Osteoblast (primary cell): ENCODE results near the gene BSND. TPM values are rescaled to one million over a fixed set of nuclear protein-coding genes. Genes with fewer than 3 reads are reported as not detected.

Experiments
- DNase-seq: peaks from one replicate; pipeline ENCODE4 v3.0.0; 2011; ENCODE audit warnings: low spot score, mixed read lengths; ENCODE audit not compliant: insufficient read length; ENCODE audit errors: missing footprints
- H2AFZ ChIP-seq: 2 replicates; pipeline ENCODE4 v1.6.0; 2011; ENCODE audit warnings: mild to moderate bottlenecking, low read length
- H3K27ac ChIP-seq: 2 replicates; pipeline ENCODE4 v1.5.1; 2011; ENCODE audit warnings: mild to moderate bottlenecking, low read depth, low read length, moderate library complexity
- H3K27me3 ChIP-seq: 2 replicates; pipeline ENCODE4 v1.6.0; 2012; ENCODE audit warnings: mild to moderate bottlenecking, control low read depth, inconsistent platforms, low read length, moderate library complexity; ENCODE audit not compliant: insufficient read depth
- H3K36me3 ChIP-seq: 2 replicates; pipeline ENCODE4 v1.5.1; 2011; ENCODE audit warnings: mild to moderate bottlenecking, low read length, control low read depth, moderate library complexity; ENCODE audit not compliant: insufficient read depth
- H3K4me1 ChIP-seq: 2 replicates; pipeline ENCODE4 v1.5.1; 2011; ENCODE audit warnings: mild to moderate bottlenecking, low read length, control low read depth, moderate library complexity; ENCODE audit not compliant: insufficient read depth
- H3K4me2 ChIP-seq: 2 replicates; pipeline ENCODE4 v1.6.0; 2011; ENCODE audit warnings: mild to moderate bottlenecking, low read length; ENCODE audit not compliant: insufficient read depth
- H3K4me3 ChIP-seq: fragments of 200-600 bp; sonication (generic); 3 replicates; pipeline ENCODE4 v1.5.1; 2012; ENCODE audit warnings: mild to moderate bottlenecking, low read length, inconsistent platforms; ENCODE audit not compliant: insufficient read depth
- H3K79me2 ChIP-seq: 2 replicates; pipeline ENCODE4 v1.6.0; 2012; ENCODE audit warnings: mild to moderate bottlenecking, low read length, control low read depth, inconsistent platforms; ENCODE audit not compliant: insufficient read depth
- H3K9me3 ChIP-seq: 2 replicates; pipeline ENCODE4 v1.5.1; 2011; ENCODE audit warnings: low read depth, low read length, control low read depth
- H4K20me1 ChIP-seq: 2 replicates; pipeline ENCODE4 v1.6.0; 2012; ENCODE audit warnings: mild to moderate bottlenecking, low read length, control low read depth; ENCODE audit not compliant: insufficient read depth
- CTCF ChIP-seq: IDR thresholded peaks from 2 replicates; pipeline ENCODE4 v1.5.1; 2011; ENCODE audit warnings: mild to moderate bottlenecking, low read depth, low read length, moderate library complexity; ENCODE audit errors: extremely low read depth
- total RNA-seq: library from RNA; depleted of rRNA; stranded (reverse); fragments of >200 nt; gene quantifications from 2 replicates; pipeline ENCODE4 v1.2.3, GENCODE V29; 2012

Gene BSND
- total RNA-seq, 1 donor: not detected

DNA sequence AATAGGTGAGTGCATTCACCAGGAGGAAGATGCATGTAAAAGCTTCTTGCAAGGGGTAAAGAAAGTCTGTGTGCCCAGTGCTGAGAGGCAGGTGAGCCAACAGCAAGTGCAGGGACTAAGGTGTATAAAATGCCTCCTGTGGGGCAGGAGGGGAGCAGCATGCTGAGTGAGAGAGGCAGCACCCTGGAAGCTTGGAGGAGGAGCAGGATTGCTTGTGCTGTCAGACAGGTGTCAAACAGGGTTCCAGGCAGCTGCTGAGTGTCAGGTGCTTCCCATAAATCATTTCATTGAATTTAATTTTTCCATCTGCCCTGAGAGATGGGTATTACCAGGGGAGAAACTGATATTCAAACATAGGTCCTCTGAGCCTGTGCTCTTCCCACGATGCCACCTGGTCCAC lies 13.9 kb downstream of the BSND start:
- Histone ChIP-seq H4K20me1 (no peaks in the 10 kb centered on the region), H3K4me1 (peaks cover 19% of the 10 kb centered on the region)

DNA sequence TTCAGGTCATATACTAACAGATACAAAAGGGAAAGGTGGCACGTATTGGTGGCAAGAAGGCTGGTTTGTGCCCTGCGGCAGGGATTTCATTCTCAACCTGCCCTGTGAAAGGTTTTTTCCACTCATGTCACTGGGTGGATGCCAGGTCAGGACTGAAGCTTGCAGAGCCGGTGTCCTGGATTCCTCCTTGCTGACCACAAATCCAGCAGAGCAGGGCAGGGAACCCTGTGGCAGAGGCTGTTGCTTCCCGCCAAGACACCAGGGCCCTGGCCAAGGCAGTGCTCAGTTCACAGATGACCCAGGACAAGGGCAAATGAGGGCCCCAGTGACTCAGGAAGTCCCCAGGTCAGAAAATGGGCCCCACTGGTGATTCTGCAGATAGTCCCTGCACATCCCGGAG lies 16.4 kb downstream of the BSND start:
- H3K9me3 ChIP-seq: no peaks in the 10 kb centered on the region
- no peaks in the 10 kb centered on the region for H3K79me2 ChIP-seq
- H4K20me1 ChIP-seq: no peaks in the 10 kb centered on the region
- H3K27ac ChIP-seq: no peak overlapping the region
- H3K4me1 ChIP-seq: peaks cover 15% of the 10 kb centered on the region
- H3K4me2 ChIP-seq: no peak overlapping the region
- no peak for TF ChIP-seq CTCF
- peaks cover 9% of the 10 kb centered on the region for H3K27me3 ChIP-seq
- no peaks in the 10 kb centered on the region for H3K36me3 ChIP-seq
- no peak overlapping the region for H2AFZ ChIP-seq
- DNase-seq: peak; percentile 46
- no peak overlapping the region for H3K4me3 ChIP-seq

More for the DNA sequence above, 13.9 kb downstream of the BSND start:
- TF ChIP-seq CTCF: no peak
- H3K4me3 ChIP-seq: no peak overlapping the region
- no peaks in the 10 kb centered on the region for H3K79me2 ChIP-seq
- H3K27ac ChIP-seq: no peak overlapping the region
- H3K9me3 ChIP-seq: no peaks in the 10 kb centered on the region
- no peak overlapping the region for H3K4me2 ChIP-seq
- peaks cover 5% of the 10 kb centered on the region for H3K27me3 ChIP-seq
- no peak for DNase-seq
- no peaks in the 10 kb centered on the region for H3K36me3 ChIP-seq
- H2AFZ ChIP-seq: no peak overlapping the region

DNA sequence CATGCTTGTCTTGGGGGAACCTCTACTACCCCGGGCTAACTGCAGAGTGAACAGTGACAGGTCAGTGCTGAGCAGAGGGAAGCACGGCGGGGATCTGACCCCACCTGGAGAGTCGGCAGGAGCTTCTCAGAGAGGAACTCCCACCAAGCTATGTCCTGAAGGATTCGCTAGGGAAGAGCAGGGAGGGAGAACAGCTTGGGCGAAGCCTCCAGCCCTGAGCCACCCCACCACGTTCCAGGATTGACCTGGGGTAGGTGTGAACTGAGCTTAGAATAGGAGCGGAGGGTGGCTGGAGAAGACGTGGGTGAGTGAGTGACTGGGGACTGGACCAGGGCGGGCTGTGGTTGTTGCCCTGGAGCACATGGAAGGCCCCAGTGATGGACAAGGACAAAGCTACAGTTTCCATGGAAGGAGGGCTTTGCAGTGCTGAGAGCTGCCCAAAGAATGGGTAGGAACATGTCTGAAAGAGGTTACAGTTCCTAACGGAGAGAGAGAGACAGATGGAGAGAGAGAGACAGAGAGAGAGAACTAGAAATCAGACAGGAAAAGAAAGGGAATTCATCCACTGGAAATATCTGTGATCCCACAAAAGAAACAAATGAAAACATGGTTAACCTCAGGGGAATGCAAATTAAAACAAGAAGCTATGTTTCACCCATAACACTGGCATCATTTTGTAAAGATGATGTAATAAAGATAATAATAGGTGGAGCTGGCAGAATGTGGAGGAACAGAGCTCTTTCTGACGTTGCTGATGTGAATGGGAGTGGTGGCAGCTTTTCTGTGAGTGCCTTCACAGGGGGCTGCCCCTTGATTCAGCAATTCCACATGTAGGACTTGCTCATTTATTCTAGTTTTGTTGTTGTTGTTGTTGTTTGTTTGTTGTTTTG lies 17.2 kb downstream of the BSND start:
- no peak for TF ChIP-seq CTCF
- H3K27ac ChIP-seq: no peak overlapping the region
- H3K27me3 ChIP-seq: peaks cover 9% of the 10 kb centered on the region
- H3K4me1 ChIP-seq: peaks cover 15% of the 10 kb centered on the region
- no peaks in the 10 kb centered on the region for H4K20me1 ChIP-seq
- peak overlapping the region; percentile 21 for H3K4me3 ChIP-seq
- DNase-seq: peak; percentile 86
- peak overlapping the region; percentile 27 for H3K4me2 ChIP-seq
- H3K36me3 ChIP-seq: no peaks in the 10 kb centered on the region
- H3K79me2 ChIP-seq: no peaks in the 10 kb centered on the region
- no peaks in the 10 kb centered on the region for H3K9me3 ChIP-seq
- H2AFZ ChIP-seq: peak overlapping the region; percentile 34

- Histone ChIP-seq H3K27ac (no peak overlapping the region), H3K27me3 (peaks cover 9% of the 10 kb centered on the region)
- no peak for TF ChIP-seq CTCF
These were observed 19.7 kb downstream of the BSND start for GRCh38 chr1:55018395-55018794.

More at GRCh38 chr1:55018395-55018794, 19.7 kb downstream of the BSND start:
- H3K9me3 ChIP-seq: no peaks in the 10 kb centered on the region
- H4K20me1 ChIP-seq: no peaks in the 10 kb centered on the region
- H3K36me3 ChIP-seq: no peaks in the 10 kb centered on the region
- H3K4me3 ChIP-seq: no peak overlapping the region
- H2AFZ ChIP-seq: no peak overlapping the region
- DNase-seq: no peak
- no peak overlapping the region for H3K4me2 ChIP-seq
- H3K4me1 ChIP-seq: peaks cover 15% of the 10 kb centered on the region
- no peaks in the 10 kb centered on the region for H3K79me2 ChIP-seq
